CD4-positive, alpha-beta T cell treated with Interleukin-17A for 1 hour (primary cell): ENCODE measurements around the gene STK32B.
"Not testable (repeated sequence)": the region's sequence is repeated elsewhere in the genome, so short reads cannot be mapped to it uniquely, and the experiment has no call there.

Source experiments
- DNase-seq: peaks from one replicate; pipeline ENCODE4 v3.0.0-alpha.2; 2020

Gene STK32B

GRCh38 chr4:5280069-5280468, 228.8 kb downstream of the STK32B start:
- not testable (repeated sequence) for DNase-seq

DNA sequence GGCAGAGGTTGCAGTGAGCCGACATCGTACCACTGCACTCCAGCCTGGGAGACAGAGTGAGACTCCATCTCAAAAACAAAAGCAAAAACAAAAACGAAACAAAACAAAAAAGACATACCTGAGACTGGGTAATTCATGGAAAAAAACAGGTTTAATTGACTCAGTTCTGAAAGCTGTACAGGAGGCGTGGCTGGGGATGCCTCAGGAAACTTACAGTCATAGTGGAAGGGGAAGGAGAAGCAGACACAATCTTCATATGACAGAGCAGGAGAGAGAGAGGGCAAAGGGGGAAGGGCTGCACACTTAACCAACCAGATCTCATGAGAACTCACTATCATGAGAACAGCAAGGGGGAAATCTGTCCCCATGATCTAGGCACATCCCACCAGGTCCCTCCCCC, 229.5 kb downstream of the STK32B start:
- no peak for DNase-seq

DNA sequence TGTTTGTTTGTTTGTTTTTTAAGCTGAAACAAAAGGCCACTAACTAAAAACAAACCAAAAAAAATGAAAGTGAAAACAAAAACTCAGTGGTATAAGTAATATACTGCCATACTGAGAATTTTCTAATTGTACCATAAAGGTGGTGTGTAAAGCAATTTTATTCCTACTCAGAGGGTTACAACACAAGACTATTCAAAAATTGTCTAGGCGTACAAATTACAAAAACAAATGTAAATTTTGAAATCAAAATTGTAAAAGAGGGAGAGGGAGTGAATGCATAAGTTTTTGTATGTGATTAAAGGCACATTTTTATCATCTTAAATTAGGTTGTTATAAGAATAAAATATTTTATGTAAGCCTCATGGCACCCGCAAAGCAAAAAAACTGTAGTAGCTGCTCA, 232.6 kb downstream of the STK32B start:
- DNase-seq = no peak

DNA sequence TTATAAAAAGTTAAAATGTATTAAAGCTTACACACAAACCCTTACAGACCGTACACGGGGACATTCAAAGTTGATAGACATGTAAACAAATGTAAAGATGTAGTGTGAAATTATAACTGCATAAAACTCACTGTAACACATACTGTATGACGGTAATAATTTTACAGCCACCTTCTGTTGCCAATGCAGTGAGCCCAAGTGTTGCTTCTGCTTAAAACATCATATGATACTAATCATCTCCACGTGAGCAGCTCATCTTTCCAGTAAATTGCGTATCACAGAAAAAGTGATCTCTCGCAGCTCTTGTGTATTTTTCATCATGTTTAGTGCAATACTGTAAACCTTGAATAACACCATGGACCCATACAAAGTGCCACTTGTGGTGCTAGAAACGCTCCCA, 233.2 kb downstream of the STK32B start:
- no peak for DNase-seq

- DNase-seq = no peak
Measured at GRCh38 chr4:5292101-5292500, 240.8 kb downstream of the STK32B start.

DNA sequence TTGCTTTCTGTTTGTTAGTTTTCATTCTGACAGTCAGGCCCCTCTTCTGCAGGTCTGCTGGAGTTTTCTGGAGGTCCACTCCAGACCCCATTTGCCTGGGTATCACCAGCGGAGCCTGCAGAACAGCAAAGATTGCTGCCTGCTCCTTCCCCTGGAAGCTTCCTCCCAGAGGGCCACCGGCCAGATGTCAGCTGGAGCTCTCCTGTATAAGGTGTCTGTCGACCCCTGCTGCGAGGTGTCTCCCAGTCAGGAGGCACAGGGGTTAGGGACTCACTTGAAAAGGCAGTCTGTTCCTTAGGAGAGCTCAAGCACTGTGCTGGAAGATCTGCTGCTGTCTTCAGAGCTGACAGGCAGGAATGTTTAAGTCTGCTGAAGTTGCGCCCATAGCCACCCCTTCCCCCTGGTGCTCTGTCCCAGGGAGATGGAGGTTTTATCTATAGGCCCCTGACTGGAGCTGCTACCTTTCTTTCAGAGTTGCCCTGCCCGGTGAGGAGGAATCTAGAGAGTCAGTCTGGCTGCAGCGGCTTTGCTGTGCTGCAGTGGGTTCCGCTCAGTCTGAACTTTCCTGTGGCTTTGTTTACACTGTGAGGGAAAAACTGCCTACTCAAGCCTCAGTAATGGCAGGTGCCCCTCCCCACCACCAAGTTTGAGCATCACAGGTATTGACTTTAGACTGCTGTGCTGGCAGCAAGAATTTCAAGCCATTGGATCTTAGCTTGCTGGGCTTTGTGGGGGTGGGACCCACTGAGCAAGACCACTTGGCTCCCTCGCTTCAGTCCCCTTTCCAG, 246.9 kb downstream of the STK32B start:
- DNase-seq = not testable (repeated sequence)

DNA sequence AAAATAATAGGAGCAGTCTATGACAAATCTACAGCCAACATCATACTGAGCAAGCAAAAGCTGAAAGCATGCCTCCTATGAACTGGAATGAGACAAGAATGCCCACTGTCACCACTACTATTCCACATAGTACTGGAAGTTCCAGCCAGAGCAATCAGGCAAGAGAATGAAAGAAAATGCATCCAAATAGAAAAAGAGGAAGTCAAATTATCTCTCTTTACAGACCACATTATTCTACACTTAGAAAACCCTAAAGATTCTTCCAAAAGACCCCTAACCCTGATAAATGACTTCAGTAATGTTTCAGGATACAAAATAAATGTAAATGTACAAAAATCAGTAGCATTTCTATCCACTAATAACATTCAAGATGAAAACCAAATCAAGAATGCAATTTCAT, 249.0 kb downstream of the STK32B start:
- no peak for DNase-seq

- DNase-seq = no peak
Measured at GRCh38 chr4:5307928-5308327, 256.6 kb downstream of the STK32B start.

DNA sequence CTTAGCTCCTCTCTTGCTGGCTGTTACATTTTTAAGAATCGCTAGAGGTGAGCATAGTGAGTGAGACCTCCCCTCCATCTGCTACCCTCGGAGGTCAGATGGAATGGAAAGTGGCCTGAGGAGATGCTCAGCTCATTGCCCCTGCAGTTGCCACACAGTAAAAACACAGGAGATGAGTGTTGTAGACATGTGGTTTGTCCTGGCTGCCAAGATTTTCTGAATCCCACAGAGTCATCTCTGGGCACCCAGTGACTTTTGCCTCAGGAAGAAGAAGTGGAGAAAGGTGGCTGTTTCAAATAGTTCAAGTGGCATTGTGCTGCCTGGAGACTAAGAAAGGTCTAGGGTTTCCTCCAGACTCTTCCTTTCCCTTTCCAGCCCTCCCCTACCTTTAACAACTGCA, 271.0 kb downstream of the STK32B start:
- DNase-seq = no peak

DNA sequence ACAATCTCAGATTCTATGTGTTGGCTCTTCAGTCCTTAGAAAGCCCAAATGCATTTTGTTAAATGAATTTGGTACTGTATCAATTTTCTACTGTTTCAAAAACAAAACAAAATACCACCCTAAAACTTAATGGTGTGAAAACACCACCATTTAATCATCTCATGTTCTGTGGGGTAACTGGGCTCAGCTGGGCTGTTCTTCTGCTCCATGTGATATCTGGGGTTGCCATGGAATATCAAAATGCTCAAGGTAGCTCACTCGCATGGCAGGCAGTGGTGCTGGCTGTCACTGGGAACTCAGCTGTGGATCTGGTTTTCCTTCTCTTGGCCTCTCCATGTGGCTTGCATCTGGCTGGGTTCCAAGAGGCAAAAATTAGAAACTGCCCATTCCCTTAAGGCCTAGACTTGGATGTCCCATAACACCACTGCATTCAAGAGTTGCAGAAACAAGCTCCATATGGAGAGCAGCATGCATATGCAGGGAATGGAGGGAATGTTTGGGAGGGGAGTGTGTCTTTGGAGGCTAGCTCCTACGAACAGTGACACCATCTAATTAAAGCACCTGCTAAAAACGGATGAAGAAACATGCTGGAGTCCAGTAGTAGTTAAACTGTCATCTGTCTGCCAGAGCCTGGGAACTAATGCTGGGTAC, 279.2 kb downstream of the STK32B start:
- DNase-seq = no peak

- no peak for DNase-seq
Measured at GRCh38 chr4:5337731-5338130, 286.5 kb downstream of the STK32B start.

DNA sequence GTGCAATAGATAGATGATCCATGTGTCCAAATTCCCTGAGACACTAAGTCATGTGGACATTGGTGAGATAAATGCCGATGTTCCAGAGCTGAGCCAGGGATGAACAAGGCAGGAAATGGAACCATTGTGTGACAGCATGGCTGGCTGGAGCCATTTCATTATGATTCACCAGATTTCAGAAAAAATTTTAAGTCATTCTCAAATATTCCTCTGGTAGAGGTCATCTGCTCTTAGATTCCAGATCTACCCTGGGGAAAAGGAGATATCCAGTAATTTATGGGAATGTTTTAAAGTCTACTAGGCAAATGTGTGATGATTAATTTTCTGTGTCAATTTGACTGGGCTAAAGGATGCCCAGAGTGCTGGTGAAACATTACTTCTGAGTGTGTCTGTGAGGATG, 287.3 kb downstream of the STK32B start:
- no peak for DNase-seq

DNA sequence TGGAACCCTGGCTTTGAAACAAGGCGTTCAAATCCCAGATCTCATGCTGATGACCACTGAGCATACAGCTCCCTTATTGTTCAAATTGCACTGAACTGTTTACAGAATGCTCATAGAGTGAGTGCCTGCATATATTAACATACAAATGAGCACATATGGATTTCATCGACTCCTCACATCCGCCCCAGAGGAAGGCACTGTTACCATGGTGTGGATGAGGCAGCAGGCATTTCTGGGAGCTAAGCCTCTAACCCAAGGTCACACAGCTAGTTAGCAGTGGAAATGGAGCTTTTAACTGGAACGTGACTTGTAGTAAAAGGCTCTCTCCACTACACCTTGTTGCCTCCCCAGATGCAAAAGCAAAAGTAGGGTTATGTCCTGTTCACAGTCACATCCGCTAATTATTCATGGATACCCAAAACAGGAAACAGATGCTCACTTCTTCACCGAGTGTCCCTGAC, 289.7 kb downstream of the STK32B start:
- DNase-seq = no peak

GRCh38 chr4:5341526-5341925, 290.2 kb downstream of the STK32B start:
- no peak for DNase-seq

DNA sequence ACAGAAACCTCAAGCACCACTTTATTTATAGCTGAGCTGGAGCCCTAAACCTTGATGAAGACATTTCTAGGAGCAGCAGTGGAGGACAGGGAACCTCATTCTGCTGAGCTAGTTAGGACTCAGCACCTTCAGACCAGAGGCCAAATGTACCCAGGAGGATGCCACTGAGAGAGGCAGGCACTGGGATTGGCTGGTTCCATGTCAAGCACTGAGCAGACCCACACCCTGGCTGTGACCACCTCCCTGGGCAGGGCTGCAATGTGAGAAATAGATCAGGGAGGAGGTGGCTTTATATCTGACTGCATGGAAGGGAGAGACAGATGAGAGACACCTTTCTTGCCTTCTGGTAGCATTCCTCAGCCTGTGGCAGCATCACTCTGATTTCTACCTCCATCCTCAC, 304.6 kb downstream of the STK32B start:
- no peak for DNase-seq

DNA sequence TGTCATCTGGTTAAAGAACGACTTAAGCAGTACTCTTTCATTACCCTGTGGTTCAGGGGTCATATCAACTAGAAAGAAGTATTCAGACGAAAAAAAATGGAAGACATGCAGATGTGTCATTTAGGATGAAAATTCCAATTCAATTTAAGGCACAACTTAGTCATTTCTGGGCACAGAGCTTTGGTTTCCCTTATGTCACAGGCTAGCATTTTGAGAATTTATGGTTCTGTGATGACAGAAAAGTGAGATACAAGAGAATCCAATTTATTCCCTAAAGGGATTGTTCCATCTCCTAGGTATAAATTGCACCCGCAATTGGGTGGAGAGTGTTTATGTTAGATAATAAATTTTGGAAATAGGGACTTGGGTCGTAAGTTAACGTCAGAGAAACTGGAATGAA, 306.6 kb downstream of the STK32B start:
- no peak for DNase-seq

DNA sequence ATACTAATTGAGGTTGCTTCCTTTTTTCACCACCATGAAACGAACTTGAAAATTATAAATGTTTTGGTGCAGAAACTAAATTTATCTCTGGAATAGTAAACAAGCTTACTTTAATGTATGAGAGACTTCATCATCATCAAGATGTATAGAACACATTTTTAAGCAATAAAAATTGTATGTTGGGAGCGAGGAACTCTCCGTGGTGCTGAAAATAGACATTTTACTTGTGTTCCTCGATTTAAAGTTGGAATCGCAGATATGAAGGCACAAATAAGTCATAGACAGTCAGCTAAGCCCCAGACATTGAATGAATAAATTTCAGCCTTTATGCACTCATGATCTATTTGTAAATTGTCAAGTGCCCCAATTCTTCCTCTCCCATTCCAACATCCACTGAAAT, 310.7 kb downstream of the STK32B start:
- DNase-seq = no peak

- no peak for DNase-seq
Measured at GRCh38 chr4:5364406-5364805, 313.1 kb downstream of the STK32B start.

DNA sequence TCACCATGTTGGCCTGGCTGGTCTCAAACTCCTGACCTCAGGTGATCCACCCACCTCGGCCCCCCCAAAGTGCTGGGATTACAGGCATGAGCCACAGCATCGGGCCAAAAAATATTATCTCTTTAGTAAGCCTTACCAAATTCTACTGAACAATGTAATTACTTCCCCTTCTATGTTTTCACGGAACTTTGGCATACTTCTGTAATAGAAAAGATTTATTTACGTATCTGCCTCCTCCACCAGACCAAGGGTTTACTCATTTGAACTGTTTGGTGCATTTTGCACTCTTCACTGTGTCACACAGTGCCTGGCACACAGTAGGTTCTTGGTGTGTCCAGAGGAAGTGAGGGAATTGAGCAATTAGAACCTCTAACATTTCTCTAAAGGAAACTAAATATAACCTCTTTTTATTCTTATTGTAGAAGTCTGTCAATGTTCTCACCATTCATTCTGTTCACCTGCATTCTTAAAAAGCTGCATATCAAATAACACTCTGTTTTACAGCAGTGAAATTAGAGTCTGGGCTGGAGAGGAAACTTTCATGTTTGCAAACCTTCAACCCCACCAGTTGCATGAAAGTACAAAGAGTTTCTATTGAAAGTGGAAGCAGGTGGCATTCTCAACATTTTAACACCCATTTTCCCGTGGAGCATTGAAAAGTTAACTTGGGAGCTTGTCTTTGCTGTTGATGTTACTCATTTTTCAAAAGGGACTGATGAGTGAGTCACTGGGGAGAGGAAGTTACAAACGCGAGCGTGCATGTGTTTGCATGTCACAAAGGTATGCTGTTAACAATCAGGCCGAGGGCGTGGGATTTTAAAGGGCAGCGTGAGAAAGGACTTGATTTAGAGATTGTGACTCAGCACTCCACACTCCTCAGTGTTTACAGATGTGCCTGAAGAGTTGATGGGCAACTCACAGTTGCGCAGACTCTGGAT, 314.1 kb downstream of the STK32B start:
- no peak for DNase-seq

- DNase-seq = no peak
Measured at GRCh38 chr4:5366009-5366386, 314.7 kb downstream of the STK32B start.

DNA sequence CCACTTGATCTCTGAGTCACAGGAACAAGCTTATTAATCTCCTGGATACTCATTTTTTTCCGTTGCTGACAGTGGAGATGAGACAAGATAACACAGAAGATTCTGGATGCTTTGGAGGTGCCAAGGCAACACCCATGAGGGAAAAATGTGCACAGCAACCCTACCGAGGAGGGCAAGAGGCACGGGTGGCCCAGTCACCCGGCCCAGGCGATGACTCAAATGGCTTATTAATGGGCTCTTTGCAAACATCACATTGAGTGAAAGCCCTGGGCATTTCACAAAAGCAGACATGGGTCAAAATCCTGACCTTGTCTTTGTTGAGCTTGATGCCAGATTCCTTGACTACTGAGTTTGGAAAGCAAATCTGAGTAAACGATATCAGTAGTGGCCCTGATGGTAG, 315.1 kb downstream of the STK32B start:
- DNase-seq = no peak

GRCh38 chr4:5368426-5368825, 317.1 kb downstream of the STK32B start:
- DNase-seq = no peak

GRCh38 chr4:5370286-5370685, 319.0 kb downstream of the STK32B start:
- DNase-seq = no peak
